GM19351 (cell line): ENCODE data around the gene RPS6KA5.
"Not testable (repeated sequence)": the region's sequence is repeated elsewhere in the genome, so short reads cannot be mapped to it uniquely, and the experiment has no call there.

Experiments used
- ATAC-seq: cut with Tn5 transposase; IDR thresholded peaks from one replicate; pipeline ENCODE4 v1.9.1; 2021; ENCODE audit warnings: mild to moderate bottlenecking, moderate library complexity; ENCODE audit not compliant: unreplicated experiment

The RPS6KA5 gene

GRCh38 chr14:90874599-90874998, 185.8 kb downstream of the RPS6KA5 start:
- ATAC-seq, result no peak

- no peak for ATAC-seq
Observed at GRCh38 chr14:90871605-90872233, 188.7 kb downstream of the RPS6KA5 start.

- ATAC-seq, result no peak
Observed at GRCh38 chr14:90870950-90871604, 189.4 kb downstream of the RPS6KA5 start.

- no peak for ATAC-seq
Observed at GRCh38 chr14:90867501-90867900, 192.9 kb downstream of the RPS6KA5 start.

- ATAC-seq, result no peak
Observed at GRCh38 chr14:90866833-90867232, 193.6 kb downstream of the RPS6KA5 start.

GRCh38 chr14:90864741-90865140, 195.7 kb downstream of the RPS6KA5 start:
- no peak for ATAC-seq

GRCh38 chr14:90858511-90858910, 201.9 kb downstream of the RPS6KA5 start:
- no peak for ATAC-seq

GRCh38 chr14:90857866-90858265, 202.6 kb downstream of the RPS6KA5 start:
- ATAC-seq, result no peak

- not testable (repeated sequence) for ATAC-seq
Observed at GRCh38 chr14:90856115-90856514, 204.3 kb downstream of the RPS6KA5 start.

- no peak for ATAC-seq
Observed at GRCh38 chr14:90853116-90853515, 207.3 kb downstream of the RPS6KA5 start.

GRCh38 chr14:90851327-90852036, 209.0 kb downstream of the RPS6KA5 start:
- ATAC-seq, result no peak

- ATAC-seq, result no peak
Observed at GRCh38 chr14:90850487-90850886, 210.0 kb downstream of the RPS6KA5 start.

- ATAC-seq, result no peak
Observed at GRCh38 chr14:90849787-90850444, 210.5 kb downstream of the RPS6KA5 start.

GRCh38 chr14:90848944-90849731, 211.3 kb downstream of the RPS6KA5 start:
- no peak for ATAC-seq

- no peak for ATAC-seq
Observed at GRCh38 chr14:90846511-90846910, 213.9 kb downstream of the RPS6KA5 start.

GRCh38 chr14:90844321-90844720, 216.1 kb downstream of the RPS6KA5 start:
- no peak for ATAC-seq

- ATAC-seq, result no peak
Observed at GRCh38 chr14:90842726-90843125, 217.7 kb downstream of the RPS6KA5 start.

- not testable (repeated sequence) for ATAC-seq
Observed at GRCh38 chr14:90840667-90841066, 219.8 kb downstream of the RPS6KA5 start.

- ATAC-seq, result no peak
Observed at GRCh38 chr14:90839889-90840266, 220.6 kb downstream of the RPS6KA5 start.

- ATAC-seq, result no peak
Observed at GRCh38 chr14:90839024-90839888, 221.2 kb downstream of the RPS6KA5 start.
